Measurements from ENCODE around the gene KANSL2. TPM values are rescaled to one million over a fixed set of nuclear protein-coding genes. Genes with fewer than 3 reads are reported as not detected.
"Not testable (repeated sequence)": the region's sequence is repeated elsewhere in the genome, so short reads cannot be mapped to it uniquely, and the experiment has no call there.

The KANSL2 gene
- total RNA-seq, 1 donor from 2014 or later: 26.3 TPM

DNA sequence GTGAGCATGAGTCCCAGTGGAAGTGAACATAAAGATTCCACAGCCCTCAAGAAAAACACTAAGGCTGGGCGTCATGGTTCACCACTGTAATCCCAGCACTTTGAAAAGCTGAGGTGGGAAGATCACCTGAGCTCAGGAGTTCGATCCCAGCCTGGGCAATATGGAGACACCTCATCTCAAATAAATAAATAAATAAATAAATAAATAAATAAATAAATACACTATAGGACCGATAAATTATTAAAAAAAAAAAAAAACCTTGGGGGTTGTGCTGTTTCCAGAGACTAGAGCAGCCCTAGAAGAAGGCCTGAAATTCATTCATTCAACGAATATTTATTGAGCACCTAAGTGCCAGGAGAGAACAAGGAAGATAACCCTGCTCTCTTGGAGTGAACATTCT lies 1.5 kb upstream of the KANSL2 start:
- peaks cover 27% of the 10 kb centered on the region for H3K4me1 Mint-ChIP-seq (ENCODE audit: unreplicated experiment)
- TF ChIP-seq, protein P1, sequence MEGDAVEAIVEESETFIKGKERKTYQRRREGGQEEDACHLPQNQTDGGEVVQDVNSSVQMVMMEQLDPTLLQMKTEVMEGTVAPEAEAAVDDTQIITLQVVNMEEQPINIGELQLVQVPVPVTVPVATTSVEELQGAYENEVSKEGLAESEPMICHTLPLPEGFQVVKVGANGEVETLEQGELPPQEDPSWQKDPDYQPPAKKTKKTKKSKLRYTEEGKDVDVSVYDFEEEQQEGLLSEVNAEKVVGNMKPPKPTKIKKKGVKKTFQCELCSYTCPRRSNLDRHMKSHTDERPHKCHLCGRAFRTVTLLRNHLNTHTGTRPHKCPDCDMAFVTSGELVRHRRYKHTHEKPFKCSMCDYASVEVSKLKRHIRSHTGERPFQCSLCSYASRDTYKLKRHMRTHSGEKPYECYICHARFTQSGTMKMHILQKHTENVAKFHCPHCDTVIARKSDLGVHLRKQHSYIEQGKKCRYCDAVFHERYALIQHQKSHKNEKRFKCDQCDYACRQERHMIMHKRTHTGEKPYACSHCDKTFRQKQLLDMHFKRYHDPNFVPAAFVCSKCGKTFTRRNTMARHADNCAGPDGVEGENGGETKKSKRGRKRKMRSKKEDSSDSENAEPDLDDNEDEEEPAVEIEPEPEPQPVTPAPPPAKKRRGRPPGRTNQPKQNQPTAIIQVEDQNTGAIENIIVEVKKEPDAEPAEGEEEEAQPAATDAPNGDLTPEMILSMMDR (IDR thresholded peaks at IDR 0.05): no peak
- DNase-seq (ENCODE audit: extremely low spot score, unreplicated experiment): no peak
- no peak overlapping the region for H3K4me3 Mint-ChIP-seq (ENCODE audit: unreplicated experiment)
- no peak overlapping the region for H3K27ac Mint-ChIP-seq (ENCODE audit: unreplicated experiment)
- no peaks in the 10 kb centered on the region for H3K9me3 Mint-ChIP-seq (ENCODE audit: unreplicated experiment)
- peaks cover 21% of the 10 kb centered on the region for H3K36me3 Mint-ChIP-seq (ENCODE audit: unreplicated experiment)
- no peaks in the 10 kb centered on the region for H3K27me3 Mint-ChIP-seq (ENCODE audit: unreplicated experiment)

DNA sequence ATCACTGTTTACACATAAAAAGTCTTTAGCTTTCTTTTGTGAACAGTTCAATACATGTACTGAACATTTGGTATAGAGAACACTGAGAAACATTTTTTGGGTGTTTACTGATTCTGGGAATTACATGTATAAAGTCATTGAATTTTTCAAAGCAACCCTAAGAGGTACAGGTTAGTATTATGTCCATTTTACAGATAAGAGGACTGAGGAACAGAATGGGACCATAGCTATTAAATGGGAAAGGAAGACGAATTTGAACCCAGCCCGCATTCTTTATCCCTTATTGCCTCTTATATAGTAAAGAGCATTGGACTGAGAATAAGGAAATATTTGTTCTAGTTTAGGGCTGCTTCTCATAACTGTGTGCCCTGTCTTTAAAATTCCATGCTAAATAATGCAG lies 889 bp upstream of the KANSL2 start:
- TF ChIP-seq, protein P1 (IDR thresholded peaks at IDR 0.05): no peak
- no peak overlapping the region for H3K27ac Mint-ChIP-seq (ENCODE audit: unreplicated experiment)
- peaks cover 21% of the 10 kb centered on the region for H3K36me3 Mint-ChIP-seq (ENCODE audit: unreplicated experiment)
- no peaks in the 10 kb centered on the region for H3K9me3 Mint-ChIP-seq (ENCODE audit: unreplicated experiment)
- H3K4me1 Mint-ChIP-seq (ENCODE audit: unreplicated experiment): peaks cover 31% of the 10 kb centered on the region
- H3K4me3 Mint-ChIP-seq (ENCODE audit: unreplicated experiment): peak overlapping the region; percentile 91
- no peak for DNase-seq (ENCODE audit: extremely low spot score, unreplicated experiment)
- no peaks in the 10 kb centered on the region for H3K27me3 Mint-ChIP-seq (ENCODE audit: unreplicated experiment)

DNA sequence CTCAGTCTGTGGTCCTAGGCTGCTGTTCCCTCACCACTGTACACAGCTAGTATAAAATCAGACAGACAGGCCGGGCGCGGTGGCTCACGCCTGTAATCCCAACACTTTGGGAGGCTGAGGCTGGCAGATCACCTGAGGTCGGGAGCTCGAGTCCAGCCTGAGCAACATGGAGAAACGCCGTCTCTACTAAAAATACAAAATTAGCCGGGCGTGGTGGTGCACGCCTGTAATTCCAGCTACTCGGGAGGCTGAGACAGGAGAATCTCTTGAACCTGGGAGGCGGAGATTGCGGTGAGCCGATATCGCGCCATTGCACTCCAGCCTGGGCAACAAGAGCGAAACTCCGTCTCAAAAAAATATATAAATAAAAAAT lies 481 bp upstream of the KANSL2 start:
- DNase-seq (ENCODE audit: extremely low spot score, unreplicated experiment); H3K27me3 Mint-ChIP-seq (ENCODE audit: unreplicated experiment); H3K9me3 Mint-ChIP-seq (ENCODE audit: unreplicated experiment): not testable (repeated sequence)
- Mint-ChIP-seq H3K27ac (ENCODE audit: unreplicated experiment) (peak overlapping the region; percentile 24), H3K4me3 (ENCODE audit: unreplicated experiment) (peak overlapping the region; percentile 91), H3K4me1 (ENCODE audit: unreplicated experiment) (peaks cover 35% of the 10 kb centered on the region), H3K36me3 (ENCODE audit: unreplicated experiment) (peaks cover 19% of the 10 kb centered on the region)

DNA sequence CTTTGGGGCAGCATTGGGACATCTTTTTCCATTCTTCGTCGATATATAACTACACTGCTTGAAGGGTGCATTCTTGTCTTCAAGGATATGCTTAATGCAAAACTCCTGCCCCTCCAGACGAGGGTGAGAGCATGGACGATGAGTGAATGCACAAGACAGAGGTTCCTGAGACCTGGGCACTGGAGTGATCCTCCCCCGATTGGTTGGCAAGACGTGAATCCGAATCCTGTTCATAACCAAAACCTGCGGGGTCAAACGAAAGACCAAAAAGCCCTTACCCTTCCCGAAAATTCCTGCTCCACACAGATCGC lies 684 bp downstream of the KANSL2 start:
- Mint-ChIP-seq H3K27me3 (ENCODE audit: unreplicated experiment) (no peaks in the 10 kb centered on the region), H3K27ac (ENCODE audit: unreplicated experiment) (peak overlapping the region; percentile 97)

DNA sequence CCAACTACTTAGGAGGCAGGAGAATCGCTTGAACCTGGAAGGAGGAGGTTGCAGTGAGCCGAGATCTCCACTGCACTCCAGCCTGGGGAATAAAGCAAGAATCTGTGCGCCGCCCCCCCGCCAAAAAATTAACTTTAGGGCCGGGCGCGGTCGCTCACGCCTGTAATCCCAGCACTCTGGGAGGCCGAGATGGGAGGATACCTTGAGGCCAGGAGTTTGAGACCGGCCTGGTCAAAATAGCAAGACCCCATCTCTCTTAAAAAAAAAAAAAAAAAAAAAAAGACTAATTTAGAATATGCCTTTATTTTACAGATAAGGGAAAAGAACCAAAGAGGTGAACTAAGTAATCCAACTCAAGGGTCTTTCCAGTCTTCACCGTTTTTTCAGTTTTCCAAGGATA lies 1.2 kb downstream of the KANSL2 start:
- Mint-ChIP-seq H3K9me3 (ENCODE audit: unreplicated experiment) (no peaks in the 10 kb centered on the region), H3K4me1 (ENCODE audit: unreplicated experiment) (peaks cover 38% of the 10 kb centered on the region), H3K36me3 (ENCODE audit: unreplicated experiment) (peaks cover 22% of the 10 kb centered on the region), H3K27me3 (ENCODE audit: unreplicated experiment) (no peaks in the 10 kb centered on the region), H3K27ac (ENCODE audit: unreplicated experiment) (peak overlapping the region; percentile 97), H3K4me3 (ENCODE audit: unreplicated experiment) (peak overlapping the region; percentile 91)
- DNase-seq (ENCODE audit: extremely low spot score, unreplicated experiment): no peak
- TF ChIP-seq, protein P1 (IDR thresholded peaks at IDR 0.05): no peak

More for the DNA sequence above, 684 bp downstream of the KANSL2 start:
- Mint-ChIP-seq H3K36me3 (ENCODE audit: unreplicated experiment) (peaks cover 22% of the 10 kb centered on the region), H3K4me3 (ENCODE audit: unreplicated experiment) (peak overlapping the region; percentile 91), H3K4me1 (ENCODE audit: unreplicated experiment) (peaks cover 38% of the 10 kb centered on the region), H3K9me3 (ENCODE audit: unreplicated experiment) (no peaks in the 10 kb centered on the region)
- no peak for DNase-seq (ENCODE audit: extremely low spot score, unreplicated experiment)
- TF ChIP-seq, protein P1 (IDR thresholded peaks at IDR 0.05): no peak

DNA sequence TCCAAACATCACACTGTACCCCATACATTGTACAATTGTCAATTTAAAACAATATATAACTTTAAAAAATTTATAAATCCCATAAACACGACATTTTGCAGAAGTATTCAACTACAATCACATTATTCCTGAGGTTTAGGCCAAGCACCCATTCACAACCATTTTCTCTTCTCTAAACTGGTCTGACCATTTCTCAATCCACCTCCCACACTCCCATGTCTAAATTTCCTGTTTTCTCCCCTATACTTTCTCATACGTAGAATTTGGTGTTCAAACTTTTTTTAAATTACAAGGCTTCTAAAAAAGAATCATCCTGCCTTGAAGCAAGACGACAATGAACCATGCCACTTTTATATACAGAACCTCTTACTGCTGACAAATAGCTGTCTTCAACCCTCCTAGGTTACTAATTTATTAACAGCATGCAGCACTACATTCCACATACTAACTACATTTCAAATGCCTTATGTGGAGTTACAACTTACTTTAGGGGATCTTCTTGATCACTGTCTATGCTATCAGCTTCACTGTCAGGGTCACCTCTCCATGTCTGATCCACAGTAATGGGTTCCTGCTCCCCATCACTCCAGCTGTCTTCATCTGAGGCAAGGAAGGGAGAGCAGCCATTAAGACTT lies 3.4 kb downstream of the KANSL2 start:
- peak overlapping the region; percentile 66 for H3K27ac Mint-ChIP-seq (ENCODE audit: unreplicated experiment)
- H3K9me3 Mint-ChIP-seq (ENCODE audit: unreplicated experiment): no peaks in the 10 kb centered on the region
- H3K27me3 Mint-ChIP-seq (ENCODE audit: unreplicated experiment): no peaks in the 10 kb centered on the region
- peaks cover 26% of the 10 kb centered on the region for H3K36me3 Mint-ChIP-seq (ENCODE audit: unreplicated experiment)
- peak overlapping the region; percentile 45 for H3K4me3 Mint-ChIP-seq (ENCODE audit: unreplicated experiment)
- H3K4me1 Mint-ChIP-seq (ENCODE audit: unreplicated experiment): peaks cover 38% of the 10 kb centered on the region
- no peak for DNase-seq (ENCODE audit: extremely low spot score, unreplicated experiment)
- TF ChIP-seq, protein P1 (IDR thresholded peaks at IDR 0.05): no peak
